DMS79 treated with DMSO at 0.1 percent for 48 hours (cell line): Measurements from ENCODE around the gene PJVK.
"Not testable (repeated sequence)": the region's sequence is repeated elsewhere in the genome, so short reads cannot be mapped to it uniquely, and the experiment has no call there.

Experiments
- DNase-seq: peaks from one replicate; lab custom pipeline; 2025; lab: John Stamatoyannopoulos, UW

PJVK gene, protein sequence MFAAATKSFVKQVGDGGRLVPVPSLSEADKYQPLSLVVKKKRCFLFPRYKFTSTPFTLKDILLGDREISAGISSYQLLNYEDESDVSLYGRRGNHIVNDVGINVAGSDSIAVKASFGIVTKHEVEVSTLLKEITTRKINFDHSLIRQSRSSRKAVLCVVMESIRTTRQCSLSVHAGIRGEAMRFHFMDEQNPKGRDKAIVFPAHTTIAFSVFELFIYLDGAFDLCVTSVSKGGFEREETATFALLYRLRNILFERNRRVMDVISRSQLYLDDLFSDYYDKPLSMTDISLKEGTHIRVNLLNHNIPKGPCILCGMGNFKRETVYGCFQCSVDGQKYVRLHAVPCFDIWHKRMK

GRCh38 chr2:178450774-178451525 is at the start of gene PJVK, which contains the start of gene PRKRA:
Gene PJVK, plus strand, starts transcription at chr2:178451378. Its CDS starts 2,032 bp downstream, at chr2:178453410.
Gene PRKRA, minus strand, starts transcription at chr2:178451175. Its CDS starts 145 bp downstream, at chr2:178451030.
- peak; percentile 96 for DNase-seq

DNA sequence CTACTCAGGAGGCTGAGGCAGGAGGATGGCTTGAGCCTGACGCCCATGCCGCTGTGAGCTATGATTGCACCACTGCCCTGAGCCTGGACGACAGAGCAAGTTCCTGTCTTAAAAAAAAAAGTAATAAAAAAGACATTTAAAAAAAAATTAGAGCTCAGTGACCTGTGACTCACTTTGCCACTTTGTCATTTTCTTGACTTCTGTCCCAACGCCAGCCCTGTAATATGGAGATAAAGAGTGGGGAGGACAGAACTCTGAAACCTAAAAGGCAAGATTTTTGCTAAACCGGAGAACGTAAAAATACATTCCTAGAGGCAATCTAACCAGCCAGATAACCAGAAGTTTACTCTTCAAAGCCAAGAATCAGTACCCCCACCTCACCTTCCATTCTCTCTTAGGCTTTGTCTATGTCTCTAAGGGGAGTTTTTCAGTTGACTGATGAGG is 49.2 kb upstream of the PJVK start:
- DNase-seq = no peak

- no peak for DNase-seq
Observed at GRCh38 chr2:178403671-178404306, 47.4 kb upstream of the PJVK start.

GRCh38 chr2:178404368-178404767 is 46.8 kb upstream of the PJVK start:
- DNase-seq = peak; percentile 48

GRCh38 chr2:178409261-178409660 is 41.9 kb upstream of the PJVK start:
- no peak for DNase-seq

DNA sequence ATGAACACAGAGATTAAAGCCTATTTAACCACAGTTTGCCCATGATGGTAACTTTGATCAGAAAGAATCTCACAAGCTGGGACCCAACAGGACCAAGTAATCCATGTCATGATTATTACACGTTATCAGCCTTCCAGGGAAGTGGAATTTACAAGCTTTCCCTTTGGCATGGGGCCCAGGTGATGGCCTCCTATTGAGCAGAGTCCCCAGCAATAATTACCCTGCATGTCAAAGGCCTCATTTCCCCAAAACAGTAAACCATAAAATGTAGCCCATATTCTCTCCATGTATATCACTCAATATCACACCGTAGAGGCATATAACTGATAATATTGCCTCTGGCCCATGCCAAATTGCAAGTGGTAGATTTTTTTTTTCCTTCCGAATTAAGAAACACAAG is 39.1 kb upstream of the PJVK start:
- no peak for DNase-seq

- DNase-seq = not testable (repeated sequence)
Observed at GRCh38 chr2:178412453-178412852, 38.7 kb upstream of the PJVK start.

GRCh38 chr2:178413472-178414265 is 37.5 kb upstream of the PJVK start:
- DNase-seq = peak; percentile 83

GRCh38 chr2:178414266-178415247 is 36.6 kb upstream of the PJVK start:
- peak; percentile 96 for DNase-seq

DNA sequence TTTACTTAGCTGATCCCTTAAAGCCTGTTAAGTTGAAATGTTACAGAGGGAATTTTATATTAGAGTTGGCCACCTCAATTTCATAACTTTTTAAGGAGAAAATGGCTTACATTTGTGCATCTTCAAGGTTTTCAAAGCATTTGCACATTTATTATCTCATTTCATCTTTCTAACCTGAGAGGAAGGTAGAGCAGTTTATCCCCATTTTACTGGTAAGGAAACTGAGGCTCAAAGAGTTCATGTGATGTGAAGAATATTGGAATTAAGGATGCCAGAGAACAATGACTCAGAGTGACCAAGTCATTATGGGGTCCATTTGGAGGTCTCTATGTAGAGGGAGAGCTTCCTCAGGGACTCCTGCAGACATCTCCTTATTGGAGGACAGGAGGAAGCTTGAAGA is 35.2 kb upstream of the PJVK start:
- no peak for DNase-seq

GRCh38 chr2:178417916-178418315 is 33.3 kb upstream of the PJVK start:
- no peak for DNase-seq

DNA sequence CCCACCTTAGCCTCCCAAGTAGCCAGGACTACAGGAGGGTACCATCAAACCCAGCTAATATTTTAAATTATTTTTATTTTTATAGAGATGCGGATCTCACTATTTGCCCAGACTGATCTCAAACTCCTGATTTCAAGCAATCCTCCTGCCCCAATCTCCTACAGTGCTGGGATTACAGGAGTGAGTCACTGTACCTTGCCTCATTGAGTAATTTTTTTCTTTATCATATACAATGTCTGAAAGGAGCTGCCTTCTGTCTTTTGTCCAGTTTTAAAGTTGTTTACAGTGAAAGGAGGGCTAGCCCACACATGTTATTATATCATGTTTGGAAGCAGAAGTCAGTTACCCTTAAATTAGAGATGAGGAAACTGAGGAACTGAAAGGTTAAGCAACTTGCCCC is 32.8 kb upstream of the PJVK start:
- DNase-seq = no peak

DNA sequence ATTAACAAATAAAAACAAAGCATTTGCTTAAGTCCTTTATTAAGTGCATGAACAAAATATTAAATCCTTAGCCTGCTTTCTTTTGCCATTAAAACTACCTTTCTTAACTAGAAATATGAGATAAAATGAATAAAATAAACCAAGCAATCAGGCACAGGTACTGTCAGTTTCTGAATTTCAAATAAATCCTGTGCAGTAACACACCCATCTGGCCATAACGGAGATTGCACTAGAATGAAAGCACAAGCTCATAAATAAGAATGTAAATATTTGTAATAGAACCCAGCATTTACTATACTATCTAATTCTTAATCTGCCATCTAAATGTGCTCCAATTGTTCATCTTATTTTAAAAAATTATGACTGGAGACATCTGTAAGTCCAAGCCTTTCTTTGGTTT is 32.1 kb upstream of the PJVK start:
- peak; percentile 30 for DNase-seq

GRCh38 chr2:178420463-178420999 is 30.6 kb upstream of the PJVK start:
- no peak for DNase-seq

DNA sequence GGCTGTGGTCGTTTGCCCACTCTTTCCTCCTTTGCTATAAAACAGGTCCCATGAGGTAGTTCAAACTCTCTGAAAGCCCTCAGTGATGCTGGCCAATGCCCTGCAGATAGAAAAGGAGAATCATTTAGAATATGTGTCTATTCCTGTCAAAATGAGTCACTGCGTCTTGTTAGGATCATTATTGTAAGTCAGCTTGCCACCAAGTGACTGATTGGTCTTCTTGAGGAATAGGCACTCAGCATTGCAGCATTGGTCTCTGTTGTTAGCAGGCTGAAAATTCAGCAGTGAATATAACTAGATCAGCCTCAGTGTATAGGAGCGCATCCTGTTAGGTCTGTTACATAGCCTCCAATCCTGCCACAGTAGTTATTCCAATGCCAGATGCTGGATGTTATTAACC is 29.1 kb upstream of the PJVK start:
- no peak for DNase-seq

DNA sequence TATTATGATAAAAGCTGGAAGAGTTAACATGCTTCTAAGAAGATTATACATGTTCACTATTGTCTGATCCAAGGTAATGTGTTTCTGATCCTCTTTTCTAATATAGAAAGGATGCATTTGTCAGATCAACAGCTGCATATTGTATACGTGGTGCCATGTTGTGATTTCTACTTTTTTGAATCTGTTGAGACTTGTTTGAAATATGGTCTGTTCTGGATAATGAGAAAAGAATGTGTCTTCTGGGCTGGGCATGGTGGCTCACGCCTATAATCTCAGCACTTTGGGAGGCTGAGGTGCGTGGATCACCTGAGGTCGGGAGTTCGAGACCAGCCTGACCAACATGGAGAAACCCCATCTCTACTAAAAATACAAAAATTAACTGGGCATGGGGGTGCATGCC is 27.4 kb upstream of the PJVK start:
- not testable (repeated sequence) for DNase-seq

- no peak for DNase-seq
Observed at GRCh38 chr2:178425255-178425827, 25.8 kb upstream of the PJVK start.

DNA sequence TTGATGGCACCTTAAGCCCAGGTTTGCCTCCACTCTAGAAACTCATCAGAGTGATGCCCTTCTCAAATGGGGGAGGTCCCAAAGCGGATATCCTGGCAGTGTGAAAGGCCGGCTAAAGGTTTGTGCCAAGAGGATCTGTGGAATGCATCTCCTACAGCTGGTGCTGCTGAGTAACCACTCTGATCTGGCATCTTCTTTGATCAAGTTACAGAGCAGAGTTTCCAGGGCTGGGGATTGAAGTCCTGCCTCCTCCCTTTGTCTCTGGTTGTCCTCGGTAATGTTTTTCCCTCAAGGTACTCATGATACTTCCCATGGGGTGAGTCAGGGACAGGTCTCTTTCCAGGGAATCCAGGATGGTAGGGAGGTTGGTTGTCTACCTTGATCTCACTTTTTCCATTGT is 24.8 kb upstream of the PJVK start:
- DNase-seq = no peak

- no peak for DNase-seq
Observed at GRCh38 chr2:178427458-178427857, 23.7 kb upstream of the PJVK start.

DNA sequence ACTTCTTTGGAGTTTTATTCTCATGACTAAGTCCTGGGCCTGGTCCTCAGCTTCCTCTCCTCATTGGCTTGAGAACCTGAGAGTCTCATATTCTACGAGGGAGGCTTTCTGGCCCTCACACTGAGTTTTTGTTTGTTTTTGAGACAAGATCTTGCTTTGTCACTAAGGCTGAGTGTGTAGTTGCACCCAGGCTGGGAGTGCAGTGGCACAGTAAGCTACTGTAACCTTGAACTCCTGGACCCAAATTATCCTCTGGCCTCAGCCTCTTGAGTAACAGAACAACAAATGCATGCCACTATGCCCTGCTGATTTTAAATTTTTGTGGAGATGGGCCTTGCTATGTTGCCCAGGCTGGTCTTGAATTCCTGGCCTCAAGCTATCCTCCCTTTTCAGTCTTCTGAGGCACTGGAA is 22.8 kb upstream of the PJVK start:
- DNase-seq = no peak
